GM10847 (cell line): ENCODE data around the gene EME2.

Experiments
- POLR2A ChIP-seq: IDR thresholded peaks from 2 replicates; pipeline ENCODE4 v1.6.1; 2011; ENCODE audit not compliant: insufficient read length; ENCODE audit errors: extremely low read depth

The EME2 gene

DNA sequence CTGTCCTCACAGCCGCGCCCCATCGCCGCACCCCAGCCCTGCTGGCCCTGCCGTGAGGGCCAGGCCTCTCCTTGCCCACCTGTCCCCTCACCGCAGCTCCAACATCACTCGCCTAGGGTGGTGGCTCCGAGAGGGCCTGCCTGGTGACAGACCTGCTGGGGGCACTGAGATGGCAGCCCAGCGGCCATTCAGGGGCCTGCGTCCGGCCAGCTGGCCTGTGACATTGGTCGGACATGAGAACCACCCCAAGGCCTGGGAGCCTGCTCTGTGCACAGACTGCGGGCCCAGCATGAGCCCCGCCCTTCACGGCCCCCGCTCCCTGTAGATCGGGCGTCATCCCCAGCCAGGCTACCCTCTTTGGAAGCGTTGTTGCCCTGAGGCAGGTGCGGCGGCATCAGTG is 13.1 kb upstream of the EME2 start:
- TF ChIP-seq POLR2A: no peak

DNA sequence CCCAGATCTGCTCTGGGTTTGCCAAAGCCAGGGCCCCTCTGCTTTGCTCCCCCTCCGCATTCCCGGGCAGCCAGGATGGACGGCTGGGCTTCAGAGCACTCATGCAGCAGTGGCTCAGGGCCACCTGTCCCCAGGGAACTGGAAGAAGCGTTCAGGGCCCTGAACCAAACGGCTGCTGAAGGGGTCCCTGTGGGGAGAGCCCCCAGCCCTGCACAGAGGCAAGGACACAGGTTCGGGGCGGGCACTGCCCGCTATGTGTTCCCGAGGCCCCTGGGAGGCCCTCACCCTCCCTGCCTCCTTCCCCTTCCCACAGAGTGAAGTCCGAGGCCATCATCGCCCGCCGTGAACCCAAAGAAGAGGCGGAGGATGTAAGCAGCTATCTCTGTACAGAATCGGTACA is 11.7 kb upstream of the EME2 start:
- TF ChIP-seq POLR2A: no peak

DNA sequence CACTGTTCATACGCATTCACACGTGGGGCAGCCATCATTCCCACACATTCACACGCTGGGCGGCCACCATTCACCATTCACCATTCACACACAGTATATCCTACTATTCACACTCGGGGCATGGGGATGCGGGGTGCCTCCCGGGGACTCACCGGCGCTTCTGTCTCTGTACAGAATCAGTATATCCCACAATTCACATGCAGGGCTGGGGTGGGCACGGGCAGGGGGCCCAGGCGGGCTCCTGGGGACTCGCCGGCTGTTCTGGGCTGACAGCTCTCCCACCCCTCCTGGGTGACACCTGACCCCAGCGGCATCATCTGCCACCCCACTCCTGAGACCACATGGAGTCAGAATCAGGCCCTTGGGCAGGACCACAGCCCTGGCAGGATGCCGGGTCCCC is 10.9 kb upstream of the EME2 start:
- TF ChIP-seq POLR2A: no peak

DNA sequence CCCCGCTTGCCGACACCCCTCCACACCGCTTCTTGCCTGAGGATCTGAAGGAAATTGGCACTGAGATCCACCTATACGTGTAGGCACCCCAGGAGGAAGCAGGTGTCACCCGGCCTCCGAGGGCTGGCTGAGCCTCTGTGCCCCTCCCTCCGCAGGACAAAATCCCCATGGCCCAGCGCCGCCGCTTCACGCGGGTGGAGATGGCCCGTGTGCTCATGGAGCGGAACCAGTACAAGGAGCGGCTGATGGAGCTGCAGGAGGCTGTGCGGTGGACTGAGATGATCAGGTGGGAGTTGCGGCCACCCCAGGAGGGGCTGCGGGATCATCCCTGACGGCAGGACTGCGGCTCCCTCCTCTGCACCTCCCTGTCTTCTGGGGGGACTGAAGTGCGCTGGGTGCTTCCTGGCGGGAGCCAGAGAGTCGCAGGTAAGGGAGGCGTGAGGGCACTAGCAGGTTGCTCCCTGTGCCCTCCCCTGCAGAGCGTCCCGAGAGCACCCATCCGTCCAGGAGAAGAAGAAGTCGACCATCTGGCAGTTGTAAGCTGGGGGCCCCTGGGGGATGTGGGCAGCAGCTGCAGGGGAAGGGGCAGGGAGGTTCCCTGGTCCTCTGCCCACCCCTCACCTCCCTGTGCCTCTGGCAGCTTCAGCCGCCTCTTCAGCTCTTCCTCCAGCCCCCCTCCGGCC is 10.3 kb upstream of the EME2 start:
- TF ChIP-seq POLR2A: no peak

DNA sequence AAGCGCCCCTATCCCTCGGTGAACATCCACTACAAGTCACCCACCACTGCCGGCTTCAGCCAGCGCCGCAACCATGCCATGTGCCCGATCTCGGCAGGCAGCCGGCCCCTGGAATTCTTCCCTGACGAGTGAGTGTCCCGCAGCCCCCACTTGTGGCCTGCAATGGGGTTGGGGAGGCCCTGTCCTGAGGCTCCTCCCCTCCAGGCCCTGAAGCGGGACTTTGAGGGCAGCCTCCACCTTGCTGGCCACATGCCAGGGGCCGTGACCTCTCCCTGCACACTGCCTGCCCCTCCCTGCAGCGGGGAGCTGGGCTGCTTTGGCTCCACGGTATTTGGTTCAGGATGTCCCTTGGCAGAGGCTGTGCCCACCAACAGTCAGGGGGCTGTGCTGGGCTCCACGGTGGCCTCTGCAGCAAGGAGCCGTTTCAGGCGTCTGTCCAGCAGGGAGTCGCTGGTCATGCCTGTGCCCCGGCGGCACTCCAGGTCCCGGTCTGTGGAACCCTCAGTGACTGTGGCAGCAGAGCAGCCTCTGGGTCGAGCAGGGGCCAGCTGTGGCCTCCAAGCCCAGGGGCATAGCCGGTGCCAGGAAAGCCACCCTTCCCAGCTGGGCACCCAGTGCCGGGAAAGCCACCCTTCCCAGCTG is 9.6 kb upstream of the EME2 start:
- no peak for TF ChIP-seq POLR2A

DNA sequence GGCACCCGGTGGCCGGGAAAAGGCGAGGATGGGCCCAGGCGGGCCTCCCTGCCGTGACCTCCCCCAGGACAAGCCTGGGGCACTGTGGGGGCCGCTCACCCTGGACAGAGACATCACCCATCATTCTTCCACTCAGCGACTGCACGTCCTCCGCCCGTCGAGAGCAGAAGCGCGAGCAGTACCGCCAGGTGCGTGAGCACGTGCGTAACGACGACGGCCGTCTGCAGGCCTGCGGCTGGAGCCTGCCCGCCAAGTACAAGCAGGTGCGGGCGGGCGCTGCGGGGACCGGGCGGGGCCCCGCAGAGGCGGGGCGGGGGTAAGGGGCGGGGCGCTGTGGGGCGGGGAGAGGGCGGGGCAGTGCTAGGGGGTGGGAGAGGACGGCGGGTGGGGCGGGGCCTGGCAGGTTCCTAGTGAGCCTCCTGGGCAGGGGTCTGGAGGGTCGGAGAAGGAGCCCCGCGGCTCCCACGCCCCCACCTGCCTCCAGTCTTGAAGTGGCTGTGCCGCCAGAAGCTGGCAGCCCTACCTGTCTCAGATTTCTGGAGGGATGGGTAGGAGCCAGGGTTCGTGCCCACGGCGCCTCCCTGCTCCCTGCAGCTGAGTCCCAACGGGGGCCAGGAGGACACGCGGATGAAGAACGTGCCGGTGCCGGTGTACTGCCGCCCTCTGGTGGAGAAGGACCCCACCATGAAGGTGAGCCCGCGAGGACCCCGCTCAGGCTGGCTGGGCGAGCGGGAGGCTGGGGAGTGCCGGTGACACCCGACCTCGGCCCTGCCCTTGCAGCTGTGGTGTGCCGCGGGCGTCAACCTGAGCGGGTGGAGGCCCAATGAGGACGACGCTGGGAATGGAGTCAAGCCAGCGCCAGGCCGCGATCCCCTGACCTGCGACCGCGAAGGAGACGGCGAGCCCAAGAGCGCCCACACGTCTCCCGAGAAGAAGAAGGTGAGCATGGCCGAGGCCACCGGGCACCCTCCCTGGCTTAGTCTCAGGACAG is 8.8 kb upstream of the EME2 start:
- no peak for TF ChIP-seq POLR2A

DNA sequence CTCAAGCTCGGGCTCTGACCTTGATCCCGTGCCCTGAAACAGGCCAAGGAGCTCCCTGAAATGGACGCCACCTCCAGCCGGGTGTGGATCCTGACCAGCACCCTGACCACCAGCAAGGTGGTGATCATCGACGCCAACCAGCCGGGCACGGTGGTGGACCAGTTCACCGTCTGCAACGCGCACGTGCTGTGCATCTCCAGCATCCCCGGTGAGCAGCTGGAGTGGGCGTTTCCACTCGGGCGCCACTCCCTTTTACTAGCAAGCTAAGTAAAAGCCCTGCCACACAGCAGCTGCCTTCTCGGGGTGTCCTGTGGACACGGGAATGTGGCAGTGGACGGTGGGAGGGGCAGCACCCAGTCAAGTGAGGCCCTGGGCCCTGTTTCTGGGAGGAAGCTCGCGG is 7.6 kb upstream of the EME2 start:
- no peak for TF ChIP-seq POLR2A

DNA sequence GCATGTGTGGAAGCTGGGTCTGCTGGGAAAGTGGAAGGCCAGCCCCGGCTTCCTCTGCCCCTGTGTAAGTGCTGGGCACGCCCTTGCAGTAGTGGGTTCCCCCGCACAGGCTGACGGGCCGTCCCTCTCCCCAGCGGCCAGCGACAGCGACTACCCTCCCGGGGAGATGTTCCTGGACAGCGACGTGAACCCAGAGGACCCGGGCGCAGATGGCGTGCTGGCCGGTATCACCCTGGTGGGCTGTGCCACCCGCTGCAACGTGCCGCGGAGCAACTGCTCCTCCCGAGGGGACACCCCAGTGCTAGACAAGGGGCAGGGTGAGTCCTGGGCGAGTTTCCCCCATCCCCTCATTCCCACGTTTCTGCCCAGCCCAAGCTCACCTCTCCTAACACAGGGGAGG is 6.8 kb upstream of the EME2 start:
- no peak for TF ChIP-seq POLR2A

DNA sequence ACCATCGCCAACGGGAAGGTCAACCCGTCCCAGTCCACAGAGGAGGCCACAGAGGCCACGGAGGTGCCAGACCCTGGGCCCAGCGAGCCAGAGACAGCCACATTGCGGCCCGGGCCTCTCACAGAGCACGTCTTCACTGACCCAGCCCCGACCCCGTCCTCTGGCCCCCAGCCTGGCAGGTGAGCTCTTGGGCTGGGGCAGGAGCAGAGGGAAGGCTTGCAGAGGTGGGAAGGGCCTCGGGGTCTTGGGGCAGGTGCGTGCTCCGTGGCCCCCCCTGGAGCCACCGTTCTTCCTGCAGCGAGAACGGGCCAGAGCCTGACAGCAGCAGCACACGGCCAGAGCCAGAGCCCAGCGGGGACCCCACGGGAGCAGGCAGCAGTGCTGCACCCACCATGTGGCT is 6.4 kb upstream of the EME2 start:
- TF ChIP-seq POLR2A: no peak

DNA sequence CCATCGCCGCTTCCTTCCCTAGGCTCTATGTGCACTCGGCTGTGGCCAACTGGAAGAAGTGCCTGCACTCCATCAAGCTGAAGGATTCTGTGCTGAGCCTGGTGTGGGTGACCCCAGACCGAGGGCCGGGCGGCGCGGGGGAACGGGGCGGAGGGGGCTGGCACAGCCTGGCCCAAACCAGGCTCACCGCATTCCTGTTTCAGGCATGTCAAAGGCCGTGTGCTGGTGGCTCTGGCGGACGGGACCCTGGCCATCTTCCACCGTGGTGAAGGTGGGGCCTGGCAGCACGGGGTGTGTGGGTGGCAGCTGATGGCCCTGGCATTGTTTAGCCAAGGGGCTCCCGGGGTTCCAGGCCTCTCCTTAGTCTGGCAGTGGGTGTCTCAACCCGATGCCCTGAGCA is 5.9 kb upstream of the EME2 start:
- TF ChIP-seq POLR2A: no peak

DNA sequence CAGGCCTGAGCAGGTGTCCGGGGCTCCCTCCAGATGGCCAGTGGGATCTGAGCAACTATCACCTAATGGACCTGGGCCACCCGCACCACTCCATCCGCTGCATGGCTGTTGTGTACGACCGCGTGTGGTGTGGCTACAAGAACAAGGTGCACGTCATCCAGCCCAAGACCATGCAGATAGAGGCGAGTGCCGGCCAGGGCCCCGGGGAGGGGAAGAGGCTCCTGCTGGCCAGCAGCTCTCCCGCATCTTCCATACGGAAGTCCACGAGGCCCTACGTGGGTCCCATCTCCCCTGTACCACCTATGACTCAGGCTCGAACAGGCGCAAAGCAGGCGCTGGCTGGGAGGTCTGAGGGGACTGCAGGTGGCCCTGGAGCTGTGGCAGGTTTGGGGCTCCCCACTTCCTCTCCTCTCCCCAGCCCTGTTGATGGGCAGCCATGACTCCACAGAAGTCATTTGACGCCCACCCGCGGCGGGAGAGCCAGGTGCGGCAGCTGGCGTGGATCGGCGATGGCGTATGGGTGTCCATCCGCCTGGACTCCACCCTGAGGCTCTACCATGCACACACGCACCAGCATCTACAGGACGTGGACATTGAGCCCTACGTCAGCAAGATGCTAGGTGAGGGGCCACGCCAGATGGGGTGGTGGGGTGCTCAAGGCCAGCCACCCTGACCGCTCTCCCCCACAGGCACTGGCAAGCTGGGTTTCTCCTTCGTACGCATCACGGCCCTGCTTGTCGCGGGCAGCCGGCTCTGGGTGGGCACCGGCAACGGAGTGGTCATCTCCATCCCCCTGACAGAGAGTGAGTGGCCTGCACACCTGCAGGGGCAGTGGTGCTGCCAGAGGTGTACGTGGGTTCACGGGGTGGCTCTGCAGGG is 5.3 kb upstream of the EME2 start:
- TF ChIP-seq POLR2A: no peak

DNA sequence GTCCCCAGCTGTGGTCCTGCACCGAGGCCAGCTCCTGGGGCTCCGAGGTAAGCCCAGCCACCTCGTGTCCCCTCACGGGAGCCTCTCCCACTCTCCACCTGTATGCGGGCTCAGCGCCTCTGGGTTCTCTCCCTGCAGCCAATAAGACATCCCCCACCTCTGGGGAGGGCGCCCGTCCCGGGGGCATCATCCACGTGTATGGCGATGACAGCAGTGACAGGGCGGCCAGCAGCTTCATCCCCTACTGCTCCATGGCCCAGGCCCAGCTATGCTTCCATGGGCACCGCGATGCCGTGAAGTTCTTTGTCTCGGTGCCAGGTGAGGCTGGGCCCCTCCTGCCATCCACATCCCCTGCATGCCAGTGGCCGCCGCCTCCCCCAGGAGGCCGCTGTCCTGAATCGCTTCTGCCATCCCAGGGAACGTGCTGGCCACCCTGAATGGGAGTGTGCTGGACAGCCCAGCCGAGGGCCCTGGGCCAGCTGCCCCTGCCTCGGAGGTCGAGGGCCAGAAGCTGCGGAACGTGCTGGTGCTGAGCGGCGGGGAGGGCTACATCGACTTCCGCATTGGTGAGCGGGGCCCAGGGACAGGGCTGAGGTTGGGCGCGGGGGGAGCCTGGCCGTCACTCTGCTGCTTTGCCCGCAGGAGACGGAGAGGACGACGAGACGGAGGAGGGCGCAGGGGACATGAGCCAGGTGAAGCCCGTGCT is 4.4 kb upstream of the EME2 start:
- TF ChIP-seq POLR2A: no peak

DNA sequence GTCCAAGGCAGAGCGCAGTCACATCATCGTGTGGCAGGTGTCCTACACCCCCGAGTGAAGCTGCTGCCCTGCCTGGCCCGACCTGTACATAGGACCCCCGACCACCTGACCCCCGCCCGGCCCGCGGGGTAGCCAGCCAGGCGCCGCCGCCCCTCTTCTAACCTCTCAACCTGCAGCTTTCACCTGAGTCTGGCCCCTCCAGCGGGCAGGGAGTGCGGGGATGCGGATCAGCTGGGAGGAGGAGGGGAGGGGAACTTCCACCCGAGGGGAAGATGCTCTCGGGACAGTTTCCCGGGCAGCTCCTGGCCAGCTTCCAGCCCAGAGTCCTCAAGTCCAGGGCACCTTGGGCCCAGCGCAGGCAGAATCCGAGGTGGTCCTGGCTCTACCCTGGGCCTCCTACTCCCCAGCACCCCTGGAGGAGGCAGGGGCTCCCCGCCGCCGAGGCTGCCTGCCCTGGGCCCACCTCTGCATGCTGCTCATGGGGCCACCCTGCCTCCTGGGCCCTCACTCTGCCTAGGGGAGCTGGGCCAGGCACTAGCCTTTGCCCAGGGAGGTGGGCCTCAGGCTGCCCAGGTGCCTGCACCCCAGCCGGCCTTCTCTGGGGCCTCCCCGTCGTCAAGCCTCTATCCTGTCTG is 3.7 kb upstream of the EME2 start:
- no peak for TF ChIP-seq POLR2A
